ENCODE results near the gene NEK7.
A peak's percentile ranks its signal among the peaks of the same experiment; 100 is the strongest.

Gene NEK7

GRCh38 chr1:198147216-198147615 is 9.6 kb upstream of the NEK7 start:
- DNase-seq = no peak

- DNase-seq = no peak
Observed at GRCh38 chr1:198150369-198150768, 6.4 kb upstream of the NEK7 start.

- DNase-seq = no peak
Observed at GRCh38 chr1:198151688-198152087, 5.1 kb upstream of the NEK7 start.

GRCh38 chr1:198153103-198153502 is 3.7 kb upstream of the NEK7 start:
- DNase-seq = peak; percentile 55

GRCh38 chr1:198153804-198154203 is 3.0 kb upstream of the NEK7 start:
- DNase-seq = no peak

- no peak for DNase-seq
Observed at GRCh38 chr1:198155253-198155652, 1.5 kb upstream of the NEK7 start.

- DNase-seq = peak; percentile 65
Observed at GRCh38 chr1:198156111-198156744, 570 bp upstream of the NEK7 start.

GRCh38 chr1:198157241-198157846 is 546 bp downstream of the NEK7 start:
- DNase-seq = peak; percentile 90

GRCh38 chr1:198157847-198158725 is 1.3 kb downstream of the NEK7 start:
- no peak for DNase-seq

- DNase-seq = peak; percentile 94
Observed at GRCh38 chr1:198158735-198159589, 2.2 kb downstream of the NEK7 start.

GRCh38 chr1:198160222-198160621 is 3.4 kb downstream of the NEK7 start:
- DNase-seq = no peak

GRCh38 chr1:198160946-198161614 is 4.3 kb downstream of the NEK7 start:
- no peak for DNase-seq

GRCh38 chr1:198161718-198162090 is 4.9 kb downstream of the NEK7 start:
- no peak for DNase-seq

GRCh38 chr1:198162091-198162767 is 5.4 kb downstream of the NEK7 start:
- no peak for DNase-seq

- DNase-seq = no peak
Observed at GRCh38 chr1:198165927-198166647, 9.3 kb downstream of the NEK7 start.

GRCh38 chr1:198166900-198167299 is 10.1 kb downstream of the NEK7 start:
- no peak for DNase-seq

GRCh38 chr1:198167436-198167934 is 10.7 kb downstream of the NEK7 start:
- no peak for DNase-seq

- DNase-seq = no peak
Observed at GRCh38 chr1:198168227-198168626, 11.4 kb downstream of the NEK7 start.

GRCh38 chr1:198169672-198170071 is 12.9 kb downstream of the NEK7 start:
- no peak for DNase-seq

GRCh38 chr1:198171667-198172540 is 15.1 kb downstream of the NEK7 start:
- DNase-seq = no peak

Measured in right forelimb (tissue), 1 donor.